ENCODE results near the gene DLG2.

Gene DLG2

GRCh38 chr11:84526250-84526649 lies 1100.9 kb downstream of the DLG2 start:
- no peak for DNase-seq

- no peak for DNase-seq
These were observed 1102.6 kb downstream of the DLG2 start for GRCh38 chr11:84524422-84525051.

- DNase-seq, result no peak
These were observed 1104.8 kb downstream of the DLG2 start for GRCh38 chr11:84522331-84522730.

- no peak for DNase-seq
These were observed 1108.4 kb downstream of the DLG2 start for GRCh38 chr11:84518631-84519183.

- DNase-seq, result no peak
These were observed 1112.7 kb downstream of the DLG2 start for GRCh38 chr11:84514436-84514835.

- DNase-seq, result no peak
These were observed 1123.6 kb downstream of the DLG2 start for GRCh38 chr11:84503503-84503902.

GRCh38 chr11:84501750-84502149 lies 1125.4 kb downstream of the DLG2 start:
- no peak for DNase-seq

GRCh38 chr11:84497981-84498411 lies 1129.1 kb downstream of the DLG2 start:
- DNase-seq, result no peak

- no peak for DNase-seq
These were observed 1130.0 kb downstream of the DLG2 start for GRCh38 chr11:84497181-84497580.

GRCh38 chr11:84496122-84496521 lies 1131.0 kb downstream of the DLG2 start:
- DNase-seq, result no peak

- no peak for DNase-seq
These were observed 1147.0 kb downstream of the DLG2 start for GRCh38 chr11:84480131-84480530.

GRCh38 chr11:84476581-84476980 lies 1150.6 kb downstream of the DLG2 start:
- no peak for DNase-seq

GRCh38 chr11:84471501-84471900 lies 1155.6 kb downstream of the DLG2 start:
- no peak for DNase-seq

GRCh38 chr11:84468235-84468634 lies 1158.9 kb downstream of the DLG2 start:
- no peak for DNase-seq

- DNase-seq, result no peak
These were observed 1162.1 kb downstream of the DLG2 start for GRCh38 chr11:84465040-84465439.

GRCh38 chr11:84455691-84456090 lies 1171.5 kb downstream of the DLG2 start:
- no peak for DNase-seq

GRCh38 chr11:84452211-84452610 lies 1174.9 kb downstream of the DLG2 start:
- no peak for DNase-seq

- DNase-seq, result no peak
These were observed 1188.6 kb downstream of the DLG2 start for GRCh38 chr11:84438565-84438964.

- peak; percentile 24 for DNase-seq
These were observed 1189.8 kb downstream of the DLG2 start for GRCh38 chr11:84437071-84437980.

GRCh38 chr11:84430661-84431060 lies 1196.5 kb downstream of the DLG2 start:
- DNase-seq, result no peak

- no peak for DNase-seq
These were observed 1201.5 kb downstream of the DLG2 start for GRCh38 chr11:84425673-84426072.

- DNase-seq, result no peak
These were observed 1206.9 kb downstream of the DLG2 start for GRCh38 chr11:84420271-84420670.

- no peak for DNase-seq
These were observed 1207.5 kb downstream of the DLG2 start for GRCh38 chr11:84419616-84420015.

GRCh38 chr11:84414920-84415319 lies 1212.2 kb downstream of the DLG2 start:
- no peak for DNase-seq
